A549 (cell line): ENCODE measurements around the gene PSAT1. TPM values are rescaled to one million over a fixed set of nuclear protein-coding genes. Genes with fewer than 3 reads are reported as not detected.

Experiments used
- ATAC-seq, 2 experiments: fragments of 200-7000 bp in 1 of 2; fragments of >200 bp in 1 of 2; cut with Nextera tagmentation in 1 of 2; cut with Tn5 transposase in 1 of 2; 3 replicates each; pipeline versions ENCODE4 v1.8.0 to v1.9.1; 2018 to 2020; ENCODE audit warnings: mild to moderate bottlenecking in 1 of 2, moderate library complexity in 1 of 2
- CTCF ChIA-PET: fragments of 300-600 bp; sonication (Branson Sonifier 250); formaldehyde crosslinking; extraction: SDS; loops from one replicate; lab custom pipeline; 2021; ENCODE audit warnings: antibody characterized with exemption, inconsistent platforms; lab: Yijun Ruan, JAX
- POLR2A ChIA-PET: fragments of 350-600 bp; formaldehyde crosslinking; extraction: SDS; loops from one replicate; lab custom pipeline; 2021; ENCODE audit warnings: antibody characterized with exemption, inconsistent platforms; lab: Yijun Ruan, JAX
- DNase-seq, 2 experiments: peaks; one replicate each; pipeline versions ENCODE4 v3.0.0 to v3.0.0-alpha.2; 2011 to 2016; ENCODE audit warnings: low read depth in 1 of 2, low spot score in 1 of 2
- FAIRE-seq: peaks from 2 replicates; lab custom pipeline; 2011; peaks lifted over from hg19 to GRCh38; lab: Jason Lieb, UNC
- H3K27ac ChIP-seq, 2 experiments: fragments of >200 bp; sonication (Bioruptor Twin); formaldehyde crosslinking; 3 replicates each; pipeline ENCODE4 v1.5.1; 2016 to 2017
- H3K4me1 ChIP-seq: fragments of >200 bp; sonication (Bioruptor Twin); formaldehyde crosslinking; 3 replicates; pipeline ENCODE4 v1.6.1; 2016
- H3K4me2 ChIP-seq: fragments of >200 bp; sonication (Bioruptor Twin); formaldehyde crosslinking; 3 replicates; pipeline ENCODE4 v1.6.1; 2016
- H3K4me3 ChIP-seq: fragments of >200 bp; sonication (Bioruptor Twin); formaldehyde crosslinking; 3 replicates; pipeline ENCODE4 v1.5.1; 2016
- H3K9me3 ChIP-seq: fragments of >200 bp; sonication (Bioruptor Twin); formaldehyde crosslinking; 3 replicates; pipeline ENCODE4 v1.6.1; 2016
- BHLHE40 ChIP-seq: IDR thresholded peaks from 2 replicates; pipeline ENCODE4 v1.6.1; 2012; ENCODE audit warnings: low read depth, low read length, inconsistent platforms
- CBX2 ChIP-seq: fragments of 200-600 bp; sonication (generic); IDR thresholded peaks from 2 replicates; pipeline ENCODE4 v1.6.1; 2016; ENCODE audit warnings: low read depth, mild to moderate bottlenecking, borderline replicate concordance
- CBX8 ChIP-seq: fragments of 200-600 bp; sonication (generic); IDR thresholded peaks from 2 replicates; pipeline ENCODE4 v1.6.1; 2016
- CEBPB ChIP-seq, 2 experiments: fragments of >200 bp in 1 of 2; sonication (Bioruptor Twin) in 1 of 2; formaldehyde crosslinking in 1 of 2; IDR thresholded peaks; 2 replicates each; pipeline ENCODE4 v1.6.1; 2012 to 2016
- CHD4 ChIP-seq: fragments of 200-600 bp; sonication (generic); IDR thresholded peaks from 2 replicates; pipeline ENCODE4 v1.6.1; 2016; ENCODE audit warnings: antibody characterized with exemption, mild to moderate bottlenecking, borderline replicate concordance
- EHF ChIP-seq: fragments of 250-450 bp; sonication (Bioruptor Pico); IDR thresholded peaks from 2 replicates; pipeline ENCODE4 v1.5.0; 2020; ENCODE audit warnings: mild to moderate bottlenecking
- EHMT2 ChIP-seq: fragments of 200-600 bp; sonication (generic); IDR thresholded peaks from 2 replicates; pipeline ENCODE4 v1.6.1; 2016; ENCODE audit warnings: antibody characterized with exemption, low read depth, mild to moderate bottlenecking, moderate library complexity
- FOSL2 ChIP-seq, 2 experiments: fragments of 450-650 bp in 1 of 2; fragments of >200 bp in 1 of 2; sonication (Bioruptor Twin) in 1 of 2; formaldehyde crosslinking; IDR thresholded peaks; 2 replicates each; pipeline versions ENCODE4 v1.5.0 to v1.6.1; 2016 to 2020; ENCODE audit warnings: mild to moderate bottlenecking in 1 of 2, moderate library complexity in 1 of 2
- GATA3 ChIP-seq: IDR thresholded peaks from 2 replicates; pipeline ENCODE4 v1.6.1; 2012; ENCODE audit warnings: borderline replicate concordance
- HDAC2 ChIP-seq: fragments of 200-600 bp; sonication (generic); IDR thresholded peaks from 2 replicates; pipeline ENCODE4 v1.6.1; 2016
- HEYL ChIP-seq: fragments of 250-450 bp; sonication (Bioruptor Pico); IDR thresholded peaks from 2 replicates; pipeline ENCODE4 v1.8.0; 2021; ENCODE audit warnings: mild to moderate bottlenecking, moderate library complexity
- JUN ChIP-seq, 2 experiments: fragments of >200 bp; sonication (Bioruptor Twin); formaldehyde crosslinking; IDR thresholded peaks; 2 replicates in 1 of 2; 3 replicates in 1 of 2; pipeline ENCODE4 v1.6.1; 2016 to 2017
- KDM5A ChIP-seq: fragments of 200-600 bp; sonication (generic); IDR thresholded peaks from 2 replicates; pipeline ENCODE4 v1.6.1; 2016; ENCODE audit warnings: antibody characterized with exemption, mild to moderate bottlenecking
- MAZ ChIP-seq: fragments of 150-350 bp; IDR thresholded peaks from 2 replicates; pipeline ENCODE4 v1.6.1; 2014; ENCODE audit warnings: antibody characterized with exemption, low read depth, low read length, borderline replicate concordance
- MYC ChIP-seq: IDR thresholded peaks from 2 replicates; pipeline ENCODE4 v1.6.1; 2012; ENCODE audit warnings: mild to moderate bottlenecking, inconsistent platforms, low read length, improper control_type of control experiment, borderline replicate concordance
- NR3C1 ChIP-seq: fragments of >200 bp; sonication (Bioruptor Twin); formaldehyde crosslinking; IDR thresholded peaks from 3 replicates; pipeline ENCODE4 v1.6.1; 2017
- RAD21 ChIP-seq, 2 experiments: fragments of >200 bp in 1 of 2; sonication (Bioruptor Twin) in 1 of 2; formaldehyde crosslinking in 1 of 2; IDR thresholded peaks in 1 of 2; conservative IDR thresholded peaks in 1 of 2; 2 replicates in 1 of 2; 3 replicates in 1 of 2; pipeline ENCODE4 v1.6.1; 2012 to 2018; ENCODE audit warnings: inconsistent platforms in 1 of 2
- RNF2 ChIP-seq: fragments of 200-600 bp; sonication (generic); IDR thresholded peaks from 2 replicates; pipeline ENCODE4 v1.6.1; 2016; ENCODE audit warnings: low read depth, mild to moderate bottlenecking, antibody characterized with exemption, moderate library complexity, borderline replicate concordance
- SMC3 ChIP-seq: fragments of >200 bp; sonication (Bioruptor Twin); formaldehyde crosslinking; IDR thresholded peaks from 3 replicates; pipeline ENCODE4 v1.6.1; 2018; ENCODE audit warnings: inconsistent platforms
- TFCP2L1 ChIP-seq: fragments of 250-450 bp; sonication (Bioruptor Pico); IDR thresholded peaks from 2 replicates; pipeline ENCODE4 v1.5.0; 2021; ENCODE audit warnings: mild to moderate bottlenecking
- TP53 ChIP-seq: fragments of 250-450 bp; sonication (Bioruptor Pico); IDR thresholded peaks from 2 replicates; pipeline ENCODE4 v1.5.0; 2021; ENCODE audit warnings: mild to moderate bottlenecking, moderate library complexity
- ZC3H11A ChIP-seq: fragments of 450-650 bp; IDR thresholded peaks from 2 replicates; pipeline ENCODE4 v1.6.1; 2014; ENCODE audit warnings: antibody characterized with exemption, mild to moderate bottlenecking
- WGBS: methylation state at CpG from one replicate; pipeline ENCODE4 v1.1.6; 2017; ENCODE audit errors: missing lambda C conversion rate; 5-methylcytosine and 5-hydroxymethylcytosine counted together
- polyA plus RNA-seq, 4 experiments: library from polyadenylated mRNA; depleted of rRNA in 3 of 4; stranded (reverse); fragments of >200 nt; fragmentation: RNase III in 1 of 4; extraction: RNeasy Plus Mini Kit Qiagen cat#74134 plus additional on column Dnase treatment in 1 of 4; gene quantifications; 2 replicates in 3 of 4; 3 replicates in 1 of 4; pipeline ENCODE4 v1.2.3, GENCODE V29; 2011 to 2017
- TF ChIP-seq, protein P1 (sequence below): fragments of >200 bp; sonication (Bioruptor Twin); formaldehyde crosslinking; IDR thresholded peaks from 3 replicates; pipeline ENCODE4 v1.6.1; 2016
- TF ChIP-seq, protein P2 (sequence below): IDR thresholded peaks from 2 replicates; pipeline ENCODE4 v1.6.1; 2012
- TF ChIP-seq, protein P3 (sequence below): fragments of 250-450 bp; sonication (Bioruptor Pico); IDR thresholded peaks from 2 replicates; pipeline ENCODE4 v1.5.0; 2021; ENCODE audit warnings: mild to moderate bottlenecking, moderate library complexity, borderline replicate concordance
- TF ChIP-seq, protein P4 (sequence below): fragments of 450-650 bp; IDR thresholded peaks from 2 replicates; pipeline ENCODE4 v1.6.1; 2014; ENCODE audit warnings: antibody characterized with exemption
- TF ChIP-seq, protein P5 (sequence below): IDR thresholded peaks from 2 replicates; pipeline ENCODE4 v1.6.1; 2012; ENCODE audit warnings: low read depth, borderline replicate concordance
- TF ChIP-seq, protein P6 (sequence below): fragments of >200 bp; sonication (Bioruptor Twin); formaldehyde crosslinking; IDR thresholded peaks from 2 replicates; pipeline ENCODE4 v1.6.1; 2016
- TF ChIP-seq, protein P7 (sequence below): fragments of 250-450 bp; sonication (Bioruptor Pico); IDR thresholded peaks from 2 replicates; pipeline ENCODE4 v1.5.0; 2020; ENCODE audit warnings: low read depth, mild to moderate bottlenecking, moderate library complexity

The PSAT1 gene
- polyA plus RNA-seq, 2 of the 4 experiments (the other 2 are of a cell fraction), result 200 to 529 TPM

DNA sequence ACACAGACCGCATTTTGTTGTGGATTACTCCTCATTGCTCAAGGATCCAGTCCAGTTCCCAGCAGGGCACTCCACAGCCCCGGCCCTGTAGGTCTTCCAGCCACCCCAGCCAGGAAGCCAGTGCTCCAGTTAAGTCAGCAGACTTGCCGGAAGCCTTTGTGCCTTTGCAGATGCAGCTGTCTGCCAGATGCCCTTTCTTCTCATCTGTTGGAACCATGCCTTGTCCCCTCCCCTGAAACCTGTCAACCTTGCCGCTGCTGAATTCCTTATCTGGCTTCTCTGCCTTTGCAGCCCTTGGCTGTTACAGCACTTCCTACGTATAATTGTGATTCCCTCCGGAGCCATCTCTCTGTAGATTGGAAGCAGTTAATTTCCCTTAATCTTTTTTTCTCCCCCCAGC is 28.4 kb downstream of the PSAT1 start:
- H3K9me3 ChIP-seq, result no peaks in the 10 kb centered on the region
- TF ChIP-seq, protein P1, sequence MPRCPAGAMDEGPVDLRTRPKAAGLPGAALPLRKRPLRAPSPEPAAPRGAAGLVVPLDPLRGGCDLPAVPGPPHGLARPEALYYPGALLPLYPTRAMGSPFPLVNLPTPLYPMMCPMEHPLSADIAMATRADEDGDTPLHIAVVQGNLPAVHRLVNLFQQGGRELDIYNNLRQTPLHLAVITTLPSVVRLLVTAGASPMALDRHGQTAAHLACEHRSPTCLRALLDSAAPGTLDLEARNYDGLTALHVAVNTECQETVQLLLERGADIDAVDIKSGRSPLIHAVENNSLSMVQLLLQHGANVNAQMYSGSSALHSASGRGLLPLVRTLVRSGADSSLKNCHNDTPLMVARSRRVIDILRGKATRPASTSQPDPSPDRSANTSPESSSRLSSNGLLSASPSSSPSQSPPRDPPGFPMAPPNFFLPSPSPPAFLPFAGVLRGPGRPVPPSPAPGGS, result no peak
- TF ChIP-seq KDM5A (no peak), RNF2 (no peak)
- no peak overlapping the region for H3K4me3 ChIP-seq
- FAIRE-seq, result no peak
- ATAC-seq, result no peak
- no peak for DNase-seq
- no peaks in the 10 kb centered on the region for H3K4me1 ChIP-seq
- CTCF ChIA-PET, result interaction anchor here (1.0 kb wide), 1 partner anchor 10 kb away, joined by 3 read pairs; no protein-coding TSS in a partner anchor
- POLR2A ChIA-PET, result interaction anchor here (1.0 kb wide), 1 partner anchor 29 kb away, joined by 4 read pairs; the partner anchor contains the start of gene PSAT1
- no peak overlapping the region for H3K4me2 ChIP-seq
- no peak overlapping the region for H3K27ac ChIP-seq
- 97% methylated on average over 6 of the region's 6 CpGs for WGBS

DNA sequence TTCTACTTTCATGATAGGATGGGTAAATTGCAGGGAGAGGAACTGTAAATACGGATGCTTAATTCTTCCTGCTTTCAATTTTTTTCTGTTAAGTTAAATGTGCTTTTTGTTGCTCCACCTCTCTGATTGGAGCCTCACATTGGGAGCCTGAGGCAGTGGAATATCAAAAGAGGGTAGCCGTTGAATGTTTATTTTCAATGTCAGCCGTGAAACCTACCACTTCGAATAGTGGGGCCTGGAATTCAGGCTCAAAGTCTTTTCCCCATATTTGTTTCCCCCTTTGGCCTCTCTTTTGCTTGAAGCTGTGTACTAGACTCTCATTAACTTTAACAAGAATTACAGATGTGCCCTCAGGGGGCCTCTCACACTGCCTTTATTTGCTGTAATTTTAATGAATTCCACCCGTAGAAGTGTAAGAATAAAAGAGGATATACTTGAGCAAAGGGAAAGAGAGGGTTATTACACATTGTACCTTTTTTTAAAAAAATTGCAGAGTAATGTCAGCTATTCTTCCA is 29.0 kb downstream of the PSAT1 start:
- no peaks in the 10 kb centered on the region for H3K9me3 ChIP-seq
- DNase-seq (no peak), FAIRE-seq (no peak), ATAC-seq (no peak)
- WGBS, result 97% methylated on average over 5 of the region's 5 CpGs
- no peak overlapping the region for H3K4me3 ChIP-seq
- TF ChIP-seq, protein P2, sequence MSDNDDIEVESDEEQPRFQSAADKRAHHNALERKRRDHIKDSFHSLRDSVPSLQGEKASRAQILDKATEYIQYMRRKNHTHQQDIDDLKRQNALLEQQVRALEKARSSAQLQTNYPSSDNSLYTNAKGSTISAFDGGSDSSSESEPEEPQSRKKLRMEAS, result no peak
- TF ChIP-seq NR3C1 (no peak), KDM5A (no peak), CBX2 (no peak), CEBPB (IDR thresholded peaks at IDR 0.05) (no peak), MAZ (no peak), HDAC2 (no peak), TP53 (no peak), JUN (IDR thresholded peaks at IDR 0.05) (no peak), CHD4 (no peak), SMC3 (no peak), EHMT2 (no peak), HEYL (CRISPR knock-in tag) (no peak), RAD21 (conservative IDR thresholded peaks at IDR 0.05 in 1 of 2, IDR thresholded peaks at IDR 0.05 in 1 of 2) (no peak)
- POLR2A ChIA-PET, result interaction anchor here (0.7 kb wide), 2 partner anchors 10 to 55 kb away, joined by 3 read pairs; no protein-coding TSS in a partner anchor
- H3K4me1 ChIP-seq, result no peaks in the 10 kb centered on the region
- CTCF ChIA-PET, result no interaction called here
- no peak overlapping the region for H3K27ac ChIP-seq
- H3K4me2 ChIP-seq, result no peak overlapping the region

DNA sequence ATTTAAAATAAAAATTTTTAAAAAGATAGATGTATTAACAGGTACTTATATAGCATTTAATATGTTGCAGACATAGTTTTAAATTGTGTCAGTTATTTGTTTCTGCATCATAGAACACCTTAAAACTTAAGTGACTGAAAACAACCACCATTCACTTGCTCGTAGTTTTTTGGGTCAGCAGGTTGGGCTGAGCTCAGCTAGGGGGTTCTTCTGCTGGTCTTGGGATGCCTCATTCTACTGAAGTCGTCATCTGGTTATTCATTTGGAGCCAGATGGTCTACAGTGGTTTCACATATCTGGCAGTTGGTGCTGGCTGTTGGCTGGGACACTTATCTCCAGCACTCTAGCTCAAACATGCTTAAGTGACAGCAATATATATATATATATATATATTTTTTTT is 29.6 kb downstream of the PSAT1 start:
- DNase-seq (no peak), ATAC-seq (no peak), FAIRE-seq (no peak)
- Histone ChIP-seq H3K27ac (no peak overlapping the region), H3K4me1 (no peaks in the 10 kb centered on the region), H3K4me3 (no peak overlapping the region), H3K4me2 (no peak overlapping the region), H3K9me3 (no peaks in the 10 kb centered on the region)
- ChIA-PET CTCF (no interaction called here), POLR2A (interaction anchor here (0.7 kb wide), 2 partner anchors 9 to 56 kb away, joined by 3 read pairs; no protein-coding TSS in a partner anchor)
- WGBS, result 95% methylated on average over 2 of the region's 2 CpGs
- TF ChIP-seq RNF2 (no peak), MAZ (no peak), MYC (no peak), EHF (CRISPR knock-in tag) (no peak), ZC3H11A (no peak), GATA3 (no peak), RAD21 (conservative IDR thresholded peaks at IDR 0.05 in 1 of 2, IDR thresholded peaks at IDR 0.05 in 1 of 2) (no peak), FOSL2 (IDR thresholded peaks at IDR 0.05) (no peak), FOSL2 (CRISPR knock-in tag; IDR thresholded peaks at IDR 0.05) (no peak), TFCP2L1 (CRISPR knock-in tag) (no peak), CHD4 (no peak), BHLHE40 (no peak), CBX8 (no peak), KDM5A (no peak)
- TF ChIP-seq, protein P3, sequence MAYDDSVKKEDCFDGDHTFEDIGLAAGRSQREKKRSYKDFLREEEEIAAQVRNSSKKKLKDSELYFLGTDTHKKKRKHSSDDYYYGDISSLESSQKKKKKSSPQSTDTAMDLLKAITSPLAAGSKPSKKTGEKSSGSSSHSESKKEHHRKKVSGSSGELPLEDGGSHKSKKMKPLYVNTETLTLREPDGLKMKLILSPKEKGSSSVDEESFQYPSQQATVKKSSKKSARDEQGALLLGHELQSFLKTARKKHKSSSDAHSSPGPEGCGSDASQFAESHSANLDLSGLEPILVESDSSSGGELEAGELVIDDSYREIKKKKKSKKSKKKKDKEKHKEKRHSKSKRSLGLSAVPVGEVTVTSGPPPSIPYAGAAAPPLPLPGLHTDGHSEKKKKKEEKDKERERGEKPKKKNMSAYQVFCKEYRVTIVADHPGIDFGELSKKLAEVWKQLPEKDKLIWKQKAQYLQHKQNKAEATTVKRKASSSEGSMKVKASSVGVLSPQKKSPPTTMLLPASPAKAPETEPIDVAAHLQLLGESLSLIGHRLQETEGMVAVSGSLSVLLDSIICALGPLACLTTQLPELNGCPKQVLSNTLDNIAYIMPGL (CRISPR knock-in tag), result no peak
- TF ChIP-seq, protein P4, sequence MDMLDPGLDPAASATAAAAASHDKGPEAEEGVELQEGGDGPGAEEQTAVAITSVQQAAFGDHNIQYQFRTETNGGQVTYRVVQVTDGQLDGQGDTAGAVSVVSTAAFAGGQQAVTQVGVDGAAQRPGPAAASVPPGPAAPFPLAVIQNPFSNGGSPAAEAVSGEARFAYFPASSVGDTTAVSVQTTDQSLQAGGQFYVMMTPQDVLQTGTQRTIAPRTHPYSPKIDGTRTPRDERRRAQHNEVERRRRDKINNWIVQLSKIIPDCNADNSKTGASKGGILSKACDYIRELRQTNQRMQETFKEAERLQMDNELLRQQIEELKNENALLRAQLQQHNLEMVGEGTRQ, result no peak
- TF ChIP-seq, protein P5, sequence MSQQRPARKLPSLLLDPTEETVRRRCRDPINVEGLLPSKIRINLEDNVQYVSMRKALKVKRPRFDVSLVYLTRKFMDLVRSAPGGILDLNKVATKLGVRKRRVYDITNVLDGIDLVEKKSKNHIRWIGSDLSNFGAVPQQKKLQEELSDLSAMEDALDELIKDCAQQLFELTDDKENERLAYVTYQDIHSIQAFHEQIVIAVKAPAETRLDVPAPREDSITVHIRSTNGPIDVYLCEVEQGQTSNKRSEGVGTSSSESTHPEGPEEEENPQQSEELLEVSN, result no peak
- TF ChIP-seq, protein P6, sequence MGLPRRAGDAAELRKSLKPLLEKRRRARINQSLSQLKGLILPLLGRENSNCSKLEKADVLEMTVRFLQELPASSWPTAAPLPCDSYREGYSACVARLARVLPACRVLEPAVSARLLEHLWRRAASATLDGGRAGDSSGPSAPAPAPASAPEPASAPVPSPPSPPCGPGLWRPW, result no peak
- TF ChIP-seq, protein P7, sequence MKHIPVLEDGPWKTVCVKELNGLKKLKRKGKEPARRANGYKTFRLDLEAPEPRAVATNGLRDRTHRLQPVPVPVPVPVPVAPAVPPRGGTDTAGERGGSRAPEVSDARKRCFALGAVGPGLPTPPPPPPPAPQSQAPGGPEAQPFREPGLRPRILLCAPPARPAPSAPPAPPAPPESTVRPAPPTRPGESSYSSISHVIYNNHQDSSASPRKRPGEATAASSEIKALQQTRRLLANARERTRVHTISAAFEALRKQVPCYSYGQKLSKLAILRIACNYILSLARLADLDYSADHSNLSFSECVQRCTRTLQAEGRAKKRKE (CRISPR knock-in tag), result no peak
